Inflammatory macrophage (primary cell): ENCODE results near the gene MTO1.
"Not testable (repeated sequence)": the region's sequence is repeated elsewhere in the genome, so short reads cannot be mapped to it uniquely, and the experiment has no call there.

Source experiments
- DNase-seq, 2 donors: peaks; one replicate each; pipeline ENCODE4 v3.0.0-alpha.2; 2020 to 2022

The MTO1 gene

DNA sequence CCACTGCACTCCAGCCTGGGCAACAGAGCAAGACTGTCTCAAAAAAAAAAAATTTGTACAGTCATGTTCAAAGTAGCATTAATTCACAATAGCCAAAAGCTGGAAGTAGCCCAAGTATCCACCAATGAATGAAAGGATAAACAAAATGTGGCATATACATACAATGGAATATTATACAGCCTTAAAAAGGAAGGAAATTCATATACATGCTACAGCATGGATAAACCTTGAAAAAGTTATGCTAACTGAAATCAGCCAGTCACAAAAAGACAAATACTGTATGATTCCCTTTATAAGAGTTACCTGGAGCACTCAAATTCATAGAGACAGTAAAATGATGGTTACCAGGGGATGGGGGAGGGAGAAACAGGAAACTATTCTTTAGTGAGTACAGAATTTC is 43.6 kb downstream of the MTO1 start:
- no peak for DNase-seq

DNA sequence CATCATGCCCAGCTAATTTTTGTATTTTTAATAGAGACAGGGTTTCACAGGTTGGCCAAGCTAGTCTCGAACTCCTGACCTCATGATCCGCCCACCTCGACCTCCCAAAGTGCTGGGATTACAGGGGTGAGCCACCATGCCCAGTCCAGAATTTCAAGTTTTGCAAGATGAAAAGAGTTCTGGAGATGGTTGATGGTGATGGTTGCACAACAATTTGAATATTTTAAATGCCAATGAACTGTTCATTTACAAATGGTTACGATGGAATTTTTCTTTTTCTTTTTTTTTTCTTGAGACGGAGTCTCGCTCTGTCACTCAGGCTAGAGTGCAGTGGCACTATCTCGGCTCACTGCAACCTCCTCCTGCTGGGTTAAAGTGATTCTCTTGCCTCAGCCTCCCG is 44.2 kb downstream of the MTO1 start:
- not testable (repeated sequence) for DNase-seq

GRCh38 chr6:73506246-73506645 is 44.7 kb downstream of the MTO1 start:
- DNase-seq, result peak; percentile 37 to 52

- DNase-seq, result peak in 1 of 2 donors; percentile 19
These were observed 47.2 kb downstream of the MTO1 start for GRCh38 chr6:73508776-73509175.

- no peak for DNase-seq
These were observed 48.3 kb downstream of the MTO1 start for GRCh38 chr6:73509851-73510250.

GRCh38 chr6:73511796-73512195 is 50.3 kb downstream of the MTO1 start:
- no peak for DNase-seq

- no peak for DNase-seq
These were observed 51.9 kb downstream of the MTO1 start for GRCh38 chr6:73513496-73513854.

DNA sequence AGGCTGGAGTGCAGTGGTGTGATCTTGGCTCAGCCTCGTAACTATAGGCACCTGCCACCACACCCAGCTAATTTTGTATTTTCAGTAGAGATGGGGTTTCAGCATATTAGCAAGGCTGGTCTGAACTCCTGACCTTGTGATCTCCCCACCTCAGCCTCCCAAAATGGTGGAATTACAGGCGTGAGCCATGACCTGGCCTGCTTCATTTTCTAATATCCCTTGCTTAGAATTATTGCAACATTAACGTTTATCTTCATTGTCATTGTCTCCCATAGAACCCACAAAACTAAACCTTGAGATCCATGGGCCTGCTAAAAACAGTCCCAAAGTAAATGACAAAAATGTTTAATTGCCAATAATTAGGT is 53.2 kb downstream of the MTO1 start:
- no peak for DNase-seq

DNA sequence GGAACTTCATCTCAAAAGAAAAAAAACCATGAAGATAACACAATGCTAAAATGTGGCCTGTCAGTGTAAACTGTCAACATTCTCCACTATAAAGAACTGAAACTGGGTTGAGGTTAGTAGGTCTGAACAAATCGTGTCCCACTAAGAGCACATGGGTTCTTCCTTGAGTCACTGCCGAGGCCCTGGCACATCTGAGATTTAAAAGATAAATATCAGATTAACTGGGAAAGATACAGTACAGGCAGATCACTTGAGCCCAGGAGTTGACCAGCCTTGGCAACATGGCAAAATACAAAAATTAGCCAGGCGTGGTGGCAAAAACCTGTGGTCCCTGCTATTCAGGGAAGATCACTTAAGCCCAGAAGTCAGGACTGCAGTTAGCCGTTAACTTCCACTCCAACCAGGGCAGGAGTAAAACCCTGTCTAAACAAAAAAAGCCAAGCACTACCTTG is 53.7 kb downstream of the MTO1 start:
- DNase-seq, result peak; percentile 26 to 32

DNA sequence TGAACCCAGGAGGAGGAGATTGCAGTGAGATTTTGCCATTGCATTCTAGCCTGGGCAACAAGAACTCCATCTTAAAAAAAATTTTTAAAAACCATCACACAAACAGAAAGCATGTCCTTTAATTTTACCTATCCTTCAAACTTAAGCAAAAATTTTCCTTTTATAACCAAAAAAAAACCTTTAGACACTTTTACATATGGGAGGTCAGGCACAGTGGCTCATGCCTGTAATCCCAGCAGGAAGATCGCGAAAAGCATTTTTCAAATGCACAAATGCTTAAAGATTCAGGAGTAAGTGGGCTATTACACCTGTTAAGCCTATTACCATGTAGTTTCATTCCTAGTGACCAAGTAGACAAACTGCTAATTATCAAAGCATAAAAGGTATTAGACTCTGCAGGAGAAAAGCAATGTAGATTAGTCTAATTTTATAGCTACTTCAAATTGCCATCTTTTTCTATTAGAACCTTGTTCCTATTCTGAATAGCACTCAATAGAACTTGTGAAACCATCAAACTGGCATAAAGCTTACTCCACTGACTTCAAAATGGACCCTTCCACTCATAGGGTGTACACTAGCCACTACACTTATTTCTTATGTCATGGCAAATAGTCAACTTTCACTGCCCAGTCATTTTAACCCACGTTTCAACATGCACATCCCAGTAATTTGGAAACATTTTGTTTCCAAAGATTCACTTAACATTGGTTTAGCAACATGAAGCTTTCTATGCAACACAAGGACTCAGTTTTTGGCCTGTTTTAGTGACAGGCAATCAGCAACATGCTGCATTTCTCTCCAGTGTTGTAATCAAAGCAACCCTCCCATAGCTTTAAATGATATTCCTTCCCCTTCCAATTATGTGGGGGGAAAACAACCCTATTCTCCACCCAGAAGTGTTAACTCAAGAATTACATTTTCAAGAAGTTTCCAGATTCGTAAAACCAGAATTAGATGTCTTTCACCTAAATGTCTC is 55.3 kb downstream of the MTO1 start:
- peak in 1 of 2 donors; percentile 53 for DNase-seq

GRCh38 chr6:73518100-73518981 is 56.8 kb downstream of the MTO1 start:
- not testable (repeated sequence) for DNase-seq

DNA sequence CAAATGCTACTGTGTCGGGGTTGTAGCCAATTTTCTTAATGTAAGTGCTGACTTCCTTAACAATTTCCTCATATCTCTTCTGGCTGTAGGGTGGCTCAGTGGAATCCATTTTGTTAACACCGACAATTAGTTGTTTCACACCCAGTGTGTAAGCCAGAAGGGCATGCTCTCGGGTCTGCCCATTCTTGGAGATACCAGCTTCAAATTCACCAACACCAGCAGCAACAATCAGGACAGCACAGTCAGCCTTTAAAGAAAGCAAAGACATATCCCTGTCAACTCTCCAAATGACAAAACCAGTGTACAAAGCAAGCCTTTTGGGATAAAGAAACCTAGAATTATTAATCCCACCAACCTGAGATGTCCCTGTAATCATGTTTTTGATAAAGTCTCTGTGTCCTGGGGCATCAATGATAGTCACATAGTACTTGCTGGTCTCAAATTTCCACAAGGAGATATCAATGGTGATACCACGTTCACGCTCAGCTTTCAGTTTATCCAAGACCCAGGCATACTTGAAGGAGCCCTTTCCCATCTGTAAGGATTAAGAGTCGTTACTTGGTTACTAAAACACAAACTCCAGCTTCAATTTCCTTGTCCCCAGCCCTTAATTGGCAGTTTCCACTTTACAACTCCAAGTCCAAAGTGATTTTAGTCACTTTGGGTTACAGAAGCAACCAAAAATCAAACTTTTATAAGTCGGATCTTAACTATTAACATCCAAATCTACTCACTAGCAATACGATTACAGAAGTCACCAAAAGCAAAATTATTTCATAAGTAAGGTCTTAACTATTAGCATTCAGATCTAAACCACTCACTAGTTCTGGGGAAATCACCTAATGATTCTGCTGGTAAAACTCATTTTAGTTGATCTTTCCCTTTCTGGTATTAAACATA is 57.7 kb downstream of the MTO1 start:
- not testable (repeated sequence) for DNase-seq

GRCh38 chr6:73519926-73520687 is 58.6 kb downstream of the MTO1 start:
- peak; percentile 87 to 91 for DNase-seq

- DNase-seq, result peak; percentile 100
These were observed 59.3 kb downstream of the MTO1 start, which contains the start of gene EEF1A1 for GRCh38 chr6:73520688-73521350. TSS of gene EEF1A1 (minus strand) at chr6:73521032. CDS start at chr6:73520026, 1,006 bp downstream.

- peak in 1 of 2 donors; percentile 64 for DNase-seq
These were observed 59.9 kb downstream of the MTO1 start for GRCh38 chr6:73521351-73521985.

GRCh38 chr6:73523434-73524123 is 62.0 kb downstream of the MTO1 start:
- peak; percentile 69 to 76 for DNase-seq

DNA sequence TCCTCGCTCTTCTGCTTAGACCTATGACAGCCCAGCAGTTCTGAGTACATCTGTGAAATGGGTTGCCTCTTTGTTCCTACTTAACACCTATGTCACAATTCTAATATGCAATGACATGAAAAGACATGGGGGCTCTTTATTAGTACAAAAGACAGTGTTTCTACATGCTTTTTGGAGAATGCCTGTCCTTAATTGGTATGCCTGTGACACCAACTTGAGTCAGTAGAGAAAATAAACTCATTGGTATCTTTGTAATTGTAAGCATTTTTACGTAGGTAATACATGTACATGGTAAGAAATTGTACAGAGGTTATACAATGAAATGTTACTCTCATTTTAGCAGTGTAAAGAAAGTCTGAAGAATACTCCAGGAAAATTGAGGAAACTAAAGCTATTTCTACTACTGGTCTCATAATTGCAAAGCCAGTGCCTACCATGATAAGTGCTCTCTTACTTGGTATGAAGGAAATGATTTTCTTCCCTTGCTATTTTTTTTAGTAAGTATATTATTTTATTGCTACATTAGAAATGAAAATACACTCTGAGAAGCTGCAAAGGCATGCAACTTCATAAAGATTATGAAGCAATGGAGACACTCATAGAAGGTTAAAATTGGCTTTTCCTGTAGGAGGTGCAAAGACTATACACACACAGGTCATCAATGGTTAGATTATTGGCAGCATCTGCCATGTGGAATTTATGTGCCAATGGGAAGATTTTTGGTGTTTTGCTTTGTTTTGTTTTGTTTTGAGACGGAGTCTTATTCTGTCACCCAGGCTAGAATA is 64.2 kb downstream of the MTO1 start:
- DNase-seq, result no peak

GRCh38 chr6:73528897-73529296 is 67.4 kb downstream of the MTO1 start:
- DNase-seq, result no peak

- no peak for DNase-seq
These were observed 70.8 kb downstream of the MTO1 start for GRCh38 chr6:73532293-73532692.
